HG03196 (cell line): ENCODE measurements around the gene PNPLA1.
"Not testable (repeated sequence)": the region's sequence is repeated elsewhere in the genome, so short reads cannot be mapped to it uniquely, and the experiment has no call there.

Source experiments
- ATAC-seq: cut with Tn5 transposase; IDR thresholded peaks from one replicate; pipeline ENCODE4 v1.9.1; 2021; ENCODE audit not compliant: unreplicated experiment

The PNPLA1 gene

DNA sequence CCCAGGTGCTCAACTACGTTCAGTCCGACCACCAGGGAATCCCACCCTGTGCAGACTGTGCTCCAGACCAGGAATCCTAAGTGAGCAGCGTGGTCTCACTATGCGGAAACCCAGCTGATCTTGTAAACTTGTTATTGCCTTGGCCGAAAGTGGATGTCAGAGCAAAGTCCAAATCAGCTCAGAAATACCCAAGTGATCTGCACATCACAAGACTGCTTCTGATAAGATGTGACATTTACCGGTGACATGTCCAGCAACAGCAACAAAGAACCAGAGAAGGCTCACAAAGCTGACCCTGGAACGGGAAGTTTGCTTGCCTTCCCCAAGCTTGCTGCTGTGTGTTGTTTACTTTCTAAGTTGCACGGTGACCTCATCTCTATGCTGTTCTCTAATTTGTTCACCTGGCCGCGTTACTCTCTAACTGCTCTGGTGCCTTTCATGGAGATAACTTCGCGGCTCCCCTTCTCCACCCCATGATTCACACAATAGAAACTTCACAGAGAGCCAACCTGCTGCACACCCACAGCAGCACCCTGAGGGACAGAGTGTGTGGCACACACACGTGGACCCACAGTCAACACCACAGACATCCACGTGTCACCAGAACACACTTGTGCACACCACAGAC lies 65.1 kb downstream of the PNPLA1 start:
- ATAC-seq = no peak

DNA sequence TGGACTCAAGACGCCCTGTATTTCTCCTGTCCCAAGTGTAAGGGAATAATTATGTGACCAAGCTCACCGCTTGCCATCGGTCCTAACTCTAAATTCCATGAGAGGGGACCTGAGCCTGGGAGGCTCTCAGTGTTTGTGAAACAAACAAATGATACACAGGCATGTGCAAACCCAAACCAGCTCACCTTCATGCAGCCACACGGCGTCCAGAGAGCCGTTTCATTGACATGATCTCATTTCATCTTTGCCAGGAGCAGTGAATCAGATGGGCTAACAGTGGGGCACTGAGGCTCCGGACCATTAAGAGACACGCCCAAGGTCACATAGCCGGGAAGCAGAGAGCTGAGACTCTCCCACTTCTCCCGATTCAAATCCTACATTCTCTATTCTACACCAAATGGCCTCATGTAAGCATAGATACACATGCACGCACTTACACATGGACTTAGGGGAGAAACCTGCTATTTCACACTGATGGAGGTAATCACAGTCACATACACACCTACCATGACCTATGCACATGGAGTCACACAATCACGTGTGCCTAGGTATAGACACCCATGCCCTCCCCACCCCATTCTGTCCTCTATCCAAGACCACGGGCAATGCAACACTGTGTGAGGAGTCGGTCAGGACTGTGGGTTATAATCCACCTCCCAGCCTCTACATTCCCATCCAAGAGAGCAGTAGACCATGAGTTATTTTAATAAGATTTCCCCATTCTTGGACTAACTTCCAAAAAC lies 65.8 kb downstream of the PNPLA1 start:
- no peak for ATAC-seq

DNA sequence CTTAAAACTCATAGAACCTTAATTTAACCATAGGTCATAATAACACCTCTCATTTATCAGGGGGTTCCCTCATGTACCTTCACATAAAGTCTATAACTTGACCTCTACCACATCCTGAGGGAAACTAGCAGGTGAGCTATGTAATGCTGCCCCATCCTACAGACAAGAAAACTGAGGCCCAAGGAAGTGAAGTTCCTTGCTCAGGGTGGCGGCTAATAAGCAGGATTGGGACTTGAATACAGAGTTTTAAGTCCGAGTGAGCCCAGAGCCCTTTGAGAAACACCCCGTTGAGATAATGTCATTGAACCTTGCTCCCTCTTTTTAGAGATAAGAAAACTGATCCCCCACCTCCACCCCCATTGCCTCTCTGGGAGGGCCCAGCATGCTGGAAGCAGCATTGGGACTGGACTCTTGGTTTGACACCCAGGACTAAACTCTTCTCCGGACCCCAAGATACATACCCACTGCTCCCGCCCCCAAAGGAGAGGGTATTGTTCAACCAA lies 66.4 kb downstream of the PNPLA1 start:
- no peak for ATAC-seq

DNA sequence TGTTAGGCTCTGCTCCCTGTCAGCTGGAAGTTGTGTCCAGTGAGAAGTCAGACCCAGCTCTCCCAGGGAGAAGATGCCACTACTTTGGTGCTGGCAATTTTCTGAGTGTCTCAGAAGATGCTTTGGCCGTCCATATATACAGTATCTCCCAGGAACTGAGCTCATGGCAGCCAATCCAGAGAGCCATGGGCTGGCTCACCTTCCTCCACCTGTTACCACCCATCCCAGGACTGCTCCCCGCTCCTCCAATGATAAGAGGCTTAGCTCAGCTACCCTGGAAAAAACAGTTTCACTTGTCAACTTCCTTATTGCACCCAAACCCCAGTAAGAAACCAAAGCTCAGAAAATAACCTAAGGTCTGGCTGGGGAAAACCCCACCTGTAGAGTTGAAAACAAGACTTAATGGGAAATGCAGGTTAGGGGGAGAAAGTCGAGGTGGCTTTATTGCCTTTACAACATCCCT lies 67.0 kb downstream of the PNPLA1 start, which contains the start of gene BNIP5:
Gene BNIP5, minus strand, starts transcription at position 110 of the 463 bp plus-strand sequence. CDS start 6,198 bp downstream, outside the sequence.
- ATAC-seq = no peak

DNA sequence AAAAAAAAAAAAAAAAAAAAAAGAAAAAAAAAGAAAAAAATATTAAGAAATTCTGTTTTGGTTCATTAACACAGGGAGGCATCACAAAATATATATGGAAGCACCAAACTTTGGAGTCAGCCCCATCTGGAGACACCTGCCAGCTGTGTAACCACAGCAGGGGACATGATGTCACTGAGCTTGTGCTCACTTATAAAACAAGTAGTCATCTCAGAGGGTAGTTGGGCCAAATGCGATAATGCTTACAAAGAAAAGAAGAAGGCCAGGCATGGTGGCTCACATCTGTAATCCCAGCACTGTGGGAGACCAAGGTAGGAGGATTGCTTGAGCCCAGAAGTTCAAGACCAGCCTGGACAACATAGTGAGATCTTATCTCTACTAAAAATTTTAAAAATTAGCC lies 68.0 kb downstream of the PNPLA1 start:
- no peak for ATAC-seq

DNA sequence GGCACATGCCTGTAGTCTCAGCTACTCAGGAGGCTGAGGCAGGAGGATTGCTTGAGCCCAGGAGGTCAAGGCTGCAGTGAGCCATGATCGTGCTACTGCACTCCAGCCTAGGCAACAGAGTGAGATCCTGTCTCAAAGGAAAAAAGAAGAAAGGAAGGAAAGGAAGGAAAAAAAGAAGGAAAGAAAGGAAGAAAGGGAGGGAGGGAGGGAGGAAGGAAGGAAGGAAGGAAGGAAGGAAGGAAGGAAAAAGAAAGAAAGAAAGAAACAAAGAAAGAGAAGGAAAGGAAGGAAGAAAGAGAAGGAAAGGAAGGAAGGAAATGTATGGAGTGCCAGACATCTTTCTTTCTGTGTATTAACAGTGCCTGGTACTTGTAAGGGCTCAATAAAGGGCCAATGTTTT lies 68.4 kb downstream of the PNPLA1 start:
- not testable (repeated sequence) for ATAC-seq

DNA sequence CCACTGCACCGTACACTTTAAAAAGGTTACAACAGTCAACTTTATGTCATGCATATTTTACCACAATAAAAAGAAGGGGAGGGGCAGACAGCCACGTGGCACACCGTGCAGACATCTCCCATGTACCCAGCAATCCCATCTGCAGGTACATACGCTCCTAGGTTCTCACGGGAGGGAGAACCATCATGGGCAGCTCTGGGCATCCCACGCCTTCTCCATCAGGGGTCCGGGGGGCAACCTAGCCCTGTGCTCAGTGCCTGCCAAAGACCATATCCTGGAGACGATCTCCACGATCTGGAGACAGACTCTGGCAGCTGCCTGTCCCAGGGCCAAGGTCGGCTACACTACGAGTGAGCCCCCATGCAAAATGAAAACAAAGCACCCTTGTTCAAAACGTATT lies 69.3 kb downstream of the PNPLA1 start:
- ATAC-seq = no peak

DNA sequence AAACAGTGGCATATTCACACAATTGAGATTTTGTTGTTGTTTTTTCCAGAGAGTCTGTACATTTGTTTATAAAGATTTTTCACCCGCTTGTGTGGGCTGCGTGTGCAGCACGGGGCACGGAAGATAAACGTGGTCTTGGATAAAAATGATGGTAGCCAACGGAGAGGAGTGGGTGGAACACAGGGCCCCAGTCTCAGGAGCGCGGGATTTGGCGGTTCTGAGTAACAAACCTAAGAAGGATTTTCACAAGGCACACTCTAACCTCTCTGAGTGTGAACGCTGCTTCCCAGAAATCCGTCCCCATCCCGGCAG lies 70.4 kb downstream of the PNPLA1 start:
- ATAC-seq = no peak

DNA sequence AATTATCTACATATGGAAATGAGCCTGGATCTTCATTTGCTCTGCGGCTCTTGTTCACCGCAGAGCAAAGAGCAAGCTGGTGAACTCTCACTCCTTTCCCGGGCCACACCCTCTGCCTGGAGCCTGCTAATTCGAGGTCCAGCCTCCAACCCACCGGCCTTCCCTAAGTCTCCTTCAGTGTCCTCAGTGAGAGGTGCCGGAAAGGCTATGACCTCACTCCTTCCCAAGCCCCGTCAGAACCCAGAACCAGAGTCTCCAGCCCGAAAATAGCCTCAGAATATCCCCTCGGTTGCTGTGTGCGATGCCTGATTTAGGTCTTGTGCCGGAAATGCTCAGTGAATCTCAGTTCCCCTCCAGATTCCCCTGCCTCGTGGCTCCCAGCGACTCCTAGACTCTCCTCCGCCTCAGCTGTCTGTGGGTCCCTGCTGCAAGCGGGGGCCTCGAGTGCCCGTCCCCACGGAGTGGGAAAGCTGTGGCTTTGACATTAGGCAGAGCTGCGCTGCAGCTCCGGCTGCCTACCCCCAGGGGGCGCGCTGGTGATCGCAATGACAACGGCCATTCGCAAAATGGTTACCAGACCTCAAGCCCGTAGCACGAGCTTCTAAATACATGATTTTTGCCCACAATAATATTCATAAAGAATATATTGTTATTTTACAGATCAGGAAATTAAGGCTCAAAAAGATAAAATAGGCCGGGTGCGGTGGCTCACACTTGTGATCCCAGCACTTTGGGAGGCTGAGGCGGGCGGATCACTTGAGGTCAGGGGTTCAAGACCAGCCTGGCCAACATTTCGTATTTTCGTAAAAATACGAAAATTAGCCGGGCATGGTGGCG lies 71.0 kb downstream of the PNPLA1 start:
- no peak for ATAC-seq

DNA sequence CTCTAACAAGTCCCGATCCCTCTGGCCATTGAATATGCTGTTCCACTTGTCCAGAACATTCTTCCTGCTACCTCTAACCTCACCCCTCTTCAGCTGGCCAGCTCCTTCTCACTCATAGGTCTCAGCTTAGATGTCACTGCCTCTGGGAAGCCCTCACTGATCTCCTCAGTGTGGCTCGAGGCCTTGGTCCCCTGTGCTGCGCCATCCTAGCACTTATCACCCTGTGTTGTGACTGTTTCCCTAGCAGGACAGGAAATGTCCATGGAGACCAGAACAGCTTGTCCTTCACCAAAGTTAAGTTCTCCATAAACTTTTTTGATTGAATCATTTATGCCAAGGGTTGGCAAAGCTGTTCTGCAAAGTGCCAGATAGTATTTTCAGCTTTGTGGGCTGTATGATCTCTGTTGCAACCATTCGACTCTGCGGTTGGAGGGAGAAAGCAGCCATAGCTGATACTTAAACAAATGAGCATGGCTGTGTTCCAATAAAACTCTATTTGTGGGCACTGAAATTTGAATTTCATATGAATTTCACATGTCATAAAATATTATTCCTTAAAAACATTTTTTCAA lies 73.3 kb downstream of the PNPLA1 start:
- no peak for ATAC-seq

DNA sequence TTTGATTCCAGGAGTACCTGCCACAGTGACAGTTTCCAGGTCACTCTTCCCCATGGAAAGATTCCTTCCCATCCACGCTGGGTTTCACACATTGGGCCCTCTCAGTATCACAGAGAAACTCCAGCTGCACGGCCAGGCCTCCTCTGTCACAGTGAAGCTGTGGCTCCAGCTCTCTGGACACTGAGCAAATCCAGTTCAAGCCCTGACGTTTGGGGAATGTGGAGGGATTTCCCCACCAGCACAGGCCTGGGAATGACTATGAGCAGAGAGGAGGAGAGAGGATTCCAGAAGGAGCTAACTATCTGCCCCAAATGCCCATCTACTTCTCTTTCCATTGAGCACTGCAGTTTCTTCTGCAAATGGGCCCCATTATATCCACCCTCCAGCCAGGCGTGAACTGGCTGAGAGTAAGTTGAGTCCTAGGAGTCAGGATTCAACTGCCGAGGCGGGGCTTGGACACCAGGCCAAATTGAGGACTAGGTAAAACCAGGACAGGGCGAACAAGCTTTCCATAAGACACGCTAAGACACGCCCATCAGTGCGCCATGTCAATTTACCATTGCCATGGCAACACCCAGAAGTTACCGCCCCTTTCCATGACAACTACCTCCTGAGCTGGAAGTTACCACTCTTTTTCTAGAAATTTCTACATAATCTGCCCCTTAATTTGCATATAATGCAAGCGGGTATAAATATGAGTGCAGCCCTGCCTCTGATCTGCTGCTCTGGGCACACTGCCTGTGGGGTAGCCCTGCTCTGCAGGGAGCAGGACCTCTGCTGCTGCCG lies 76.0 kb downstream of the PNPLA1 start:
- no peak for ATAC-seq

DNA sequence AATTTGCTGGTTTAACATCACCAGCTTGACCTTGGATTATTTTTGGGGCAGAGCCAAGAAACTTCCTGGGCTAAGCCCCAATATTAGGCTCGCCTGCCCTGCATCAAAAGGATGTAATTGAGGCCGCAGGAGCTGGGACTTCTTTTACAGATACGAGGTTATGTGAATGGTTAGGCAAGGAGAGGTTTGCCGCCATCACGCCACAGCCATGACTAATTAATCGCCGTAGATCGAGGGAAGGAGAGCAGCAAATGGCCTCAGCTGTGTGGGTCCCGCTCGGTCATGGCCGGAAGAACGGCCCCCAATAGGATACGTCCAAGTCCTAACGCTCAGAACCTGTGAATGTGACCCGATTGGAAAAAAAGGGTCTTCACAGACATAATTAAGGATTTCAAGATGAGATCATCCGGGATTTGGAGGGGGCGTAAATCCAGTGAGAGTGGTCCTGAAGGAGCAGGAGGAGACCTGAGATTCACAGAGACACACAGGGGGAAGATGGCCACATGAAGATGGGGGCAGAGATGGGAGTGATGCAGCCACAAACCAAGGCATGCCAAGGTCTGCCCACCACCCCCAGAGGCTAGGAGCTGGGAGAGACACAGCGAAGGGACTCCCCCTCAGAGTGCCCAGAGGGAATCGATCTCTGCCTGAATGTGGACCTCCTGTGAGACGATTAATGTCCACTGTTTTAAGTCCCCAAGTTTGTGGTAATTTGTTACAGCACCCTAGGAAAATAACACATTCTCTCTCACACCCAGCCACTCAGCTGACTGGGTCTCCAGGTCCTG lies 76.8 kb downstream of the PNPLA1 start:
- ATAC-seq = no peak

DNA sequence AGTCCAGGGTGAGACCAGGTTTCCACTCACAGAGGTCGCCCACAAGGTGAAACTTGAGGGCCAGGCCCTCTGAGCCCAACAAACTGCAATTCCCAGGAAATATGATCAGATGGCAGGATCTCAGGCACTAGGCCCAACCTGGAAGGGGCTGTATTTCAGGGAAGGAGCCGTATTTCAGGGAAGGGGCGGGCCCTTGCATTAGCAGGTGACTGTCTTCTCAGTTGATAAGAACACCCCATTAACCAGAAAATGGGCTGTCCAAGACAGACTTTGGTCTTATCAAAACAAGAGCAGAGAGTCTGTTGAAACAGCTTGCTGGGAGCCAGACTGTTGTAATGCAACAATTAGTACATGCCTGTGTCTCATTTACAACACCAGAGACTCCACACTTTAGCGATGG lies 77.8 kb downstream of the PNPLA1 start:
- no peak for ATAC-seq

DNA sequence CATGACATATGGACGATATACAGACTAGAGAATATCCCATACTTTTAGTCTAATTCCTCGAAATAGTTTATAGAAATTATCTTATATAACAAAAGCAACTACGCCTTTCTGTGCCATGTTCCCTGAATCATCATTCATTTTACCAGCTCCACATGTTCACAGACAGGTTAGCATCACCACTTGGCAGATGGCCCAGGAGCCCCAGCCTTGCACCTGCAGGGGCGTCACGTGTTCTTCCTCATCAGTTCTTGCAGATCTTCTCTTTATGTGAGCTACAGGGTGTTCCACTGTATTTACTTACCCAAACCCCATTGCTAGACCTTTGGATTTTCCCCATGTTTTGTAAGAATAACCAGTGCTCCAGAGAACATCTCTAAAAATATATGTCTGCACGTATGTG lies 79.4 kb downstream of the PNPLA1 start:
- no peak for ATAC-seq

DNA sequence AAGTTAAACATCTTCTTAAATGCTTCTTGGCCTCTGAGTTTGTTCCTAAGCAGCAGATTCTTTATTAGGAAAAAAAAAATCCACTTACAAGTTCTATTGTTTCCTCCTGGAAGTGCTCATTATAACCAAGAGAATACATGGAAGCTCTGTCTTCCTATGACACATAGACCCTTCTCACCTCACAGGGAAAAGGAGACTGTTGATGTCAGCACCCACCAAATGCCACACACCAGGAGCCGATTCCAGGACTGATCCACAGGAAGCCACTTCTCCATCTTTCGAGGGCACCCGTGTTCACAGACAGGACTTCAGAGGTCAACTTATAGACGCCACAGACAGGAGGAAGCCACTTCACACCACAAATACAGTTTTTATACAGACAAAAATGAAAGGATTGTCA lies 80.2 kb downstream of the PNPLA1 start:
- ATAC-seq = no peak

DNA sequence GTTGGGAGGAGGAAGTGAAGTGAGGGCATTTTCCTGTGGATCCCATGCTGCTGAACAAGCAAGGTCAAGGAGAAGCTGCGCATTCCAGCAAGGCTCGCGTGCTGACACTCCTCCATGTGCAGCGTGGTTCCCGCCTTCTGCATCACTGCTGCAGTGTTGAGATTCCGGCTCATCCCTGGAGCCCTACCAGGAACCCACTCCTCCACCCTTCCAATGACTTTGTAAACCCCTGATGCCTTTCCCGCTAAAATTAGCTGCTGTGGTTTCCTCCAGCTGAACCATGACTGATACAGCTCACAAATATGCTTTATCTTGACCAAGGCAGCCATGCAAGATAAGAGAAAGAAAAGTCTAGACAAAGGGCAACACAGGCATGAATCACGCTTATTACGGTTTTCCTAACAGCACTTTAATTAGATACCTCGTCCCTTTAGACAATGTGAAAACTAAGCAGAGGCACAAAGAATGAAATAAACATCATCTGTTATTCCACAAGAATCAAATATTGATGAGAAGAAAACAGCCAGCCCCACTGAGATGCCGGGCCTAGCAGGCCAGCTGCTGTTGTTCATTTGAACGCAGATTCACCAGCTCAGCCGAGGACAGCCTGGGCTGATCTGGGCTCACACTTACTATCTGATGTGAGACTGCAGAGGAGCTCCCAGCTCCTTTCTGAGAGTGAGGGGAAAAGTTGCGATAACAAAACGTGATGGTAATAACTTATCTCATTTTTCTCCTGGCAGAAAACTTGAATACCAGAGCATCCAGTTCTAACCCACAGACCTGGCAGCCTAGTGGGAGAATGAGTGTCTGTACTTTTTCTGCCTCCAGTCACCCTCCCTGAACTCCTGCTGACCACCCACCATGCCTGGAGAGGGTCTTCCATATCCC lies 81.1 kb downstream of the PNPLA1 start:
- ATAC-seq = no peak

DNA sequence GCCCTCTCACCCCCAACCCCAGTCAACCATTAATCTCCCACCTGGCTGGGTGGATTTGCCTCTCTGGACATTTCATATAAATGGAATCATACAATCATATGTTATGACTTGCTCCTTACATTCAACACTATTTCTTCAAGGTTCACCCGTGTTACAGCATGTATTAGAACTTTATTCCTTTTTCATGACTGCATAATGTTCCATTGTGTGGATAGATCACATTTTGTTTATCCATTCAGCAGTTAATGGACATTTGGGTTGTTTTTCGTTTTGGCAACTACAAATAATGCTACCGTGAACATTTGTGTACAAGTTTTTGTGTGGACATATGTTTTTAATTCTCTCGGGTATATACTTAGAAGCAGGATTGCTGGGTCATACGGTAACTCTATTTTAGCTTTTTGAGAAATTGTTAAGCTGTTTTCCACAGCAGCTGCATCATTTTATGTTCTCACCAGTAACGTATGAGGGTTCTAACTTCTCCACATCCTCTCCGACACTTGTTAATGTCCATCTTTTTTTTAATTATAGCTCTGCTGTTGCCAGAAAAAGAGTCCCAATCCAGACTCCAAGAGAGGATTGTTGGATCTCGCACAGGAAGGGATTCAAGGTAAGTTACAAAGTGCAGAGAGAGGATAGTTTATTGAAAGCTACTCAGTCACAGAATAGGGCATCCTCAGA lies 82.8 kb downstream of the PNPLA1 start:
- ATAC-seq = no peak

DNA sequence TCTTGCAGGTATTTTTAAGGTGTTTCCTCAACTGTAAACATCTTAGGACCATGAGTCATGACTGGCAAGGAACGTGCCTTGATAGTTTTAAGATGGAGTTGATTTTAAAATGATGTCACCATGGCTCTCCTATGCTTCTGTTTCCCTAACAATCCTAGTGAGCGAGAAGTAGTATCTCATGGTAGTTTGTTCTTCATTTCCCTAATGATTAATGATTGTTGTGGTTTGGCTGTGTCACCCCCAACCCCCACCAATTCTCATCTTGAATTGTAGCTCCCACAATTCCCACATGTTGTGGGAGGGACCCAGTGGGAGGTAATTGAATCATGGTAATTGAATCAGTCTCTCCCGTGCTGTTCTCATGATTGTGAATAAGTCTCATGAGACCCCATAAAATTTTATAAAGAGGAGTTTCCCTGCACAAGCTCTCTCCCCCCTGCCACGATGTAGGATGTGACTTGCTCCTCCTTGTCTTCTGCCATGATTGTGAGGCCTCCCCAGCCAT lies 83.6 kb downstream of the PNPLA1 start:
- ATAC-seq = no peak
